ENCODE results near the gene GLIPR2.
A peak's percentile ranks its signal among the peaks of the same experiment; 100 is the strongest.

DNA sequence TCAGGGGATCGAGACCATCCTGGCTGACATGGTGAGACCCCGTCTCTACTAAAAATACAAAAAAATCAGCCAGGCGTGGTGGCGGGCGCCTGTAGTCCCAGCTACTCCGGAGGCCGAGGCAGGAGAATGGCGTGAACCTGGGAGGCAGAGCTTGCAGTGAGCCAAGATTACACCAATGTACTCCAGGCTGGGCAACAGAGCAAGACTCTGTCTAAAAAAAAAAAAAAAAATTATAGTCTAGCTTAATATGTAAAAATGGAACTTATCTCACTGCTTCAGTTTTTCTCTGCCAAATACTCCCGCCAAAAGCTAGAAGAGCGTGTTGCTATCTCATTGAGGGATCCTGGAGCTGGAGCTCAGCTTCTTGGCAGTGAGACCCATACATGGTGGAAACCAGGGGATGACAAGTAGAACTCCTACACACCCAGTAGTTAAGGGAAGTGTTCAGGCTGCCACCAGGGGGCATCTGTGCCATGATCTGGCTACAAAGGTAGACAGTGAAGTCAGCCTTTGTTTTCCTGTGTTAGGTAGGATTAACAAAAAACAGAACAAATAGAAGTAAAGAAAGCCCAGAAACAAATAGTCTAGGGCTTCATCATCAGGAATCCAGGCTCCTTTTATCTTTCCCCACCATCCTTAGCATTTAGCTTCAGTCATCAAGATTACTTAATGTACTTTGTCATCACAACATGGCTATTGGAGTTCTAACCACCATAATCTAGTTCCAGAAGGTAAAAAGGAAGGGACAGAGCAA lies 33.6 kb upstream of the GLIPR2 start:
- TF ChIP-seq, protein P1, sequence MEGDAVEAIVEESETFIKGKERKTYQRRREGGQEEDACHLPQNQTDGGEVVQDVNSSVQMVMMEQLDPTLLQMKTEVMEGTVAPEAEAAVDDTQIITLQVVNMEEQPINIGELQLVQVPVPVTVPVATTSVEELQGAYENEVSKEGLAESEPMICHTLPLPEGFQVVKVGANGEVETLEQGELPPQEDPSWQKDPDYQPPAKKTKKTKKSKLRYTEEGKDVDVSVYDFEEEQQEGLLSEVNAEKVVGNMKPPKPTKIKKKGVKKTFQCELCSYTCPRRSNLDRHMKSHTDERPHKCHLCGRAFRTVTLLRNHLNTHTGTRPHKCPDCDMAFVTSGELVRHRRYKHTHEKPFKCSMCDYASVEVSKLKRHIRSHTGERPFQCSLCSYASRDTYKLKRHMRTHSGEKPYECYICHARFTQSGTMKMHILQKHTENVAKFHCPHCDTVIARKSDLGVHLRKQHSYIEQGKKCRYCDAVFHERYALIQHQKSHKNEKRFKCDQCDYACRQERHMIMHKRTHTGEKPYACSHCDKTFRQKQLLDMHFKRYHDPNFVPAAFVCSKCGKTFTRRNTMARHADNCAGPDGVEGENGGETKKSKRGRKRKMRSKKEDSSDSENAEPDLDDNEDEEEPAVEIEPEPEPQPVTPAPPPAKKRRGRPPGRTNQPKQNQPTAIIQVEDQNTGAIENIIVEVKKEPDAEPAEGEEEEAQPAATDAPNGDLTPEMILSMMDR (conservative IDR thresholded peaks at IDR 0.05; ENCODE audit: low read depth in 2 of 2) = peak; percentile 88 to 92
- no peak for TF ChIP-seq POLR2AphosphoS5 (IDR thresholded peaks at IDR 0.05; ENCODE audit: low read depth)
- TF ChIP-seq, protein P2, sequence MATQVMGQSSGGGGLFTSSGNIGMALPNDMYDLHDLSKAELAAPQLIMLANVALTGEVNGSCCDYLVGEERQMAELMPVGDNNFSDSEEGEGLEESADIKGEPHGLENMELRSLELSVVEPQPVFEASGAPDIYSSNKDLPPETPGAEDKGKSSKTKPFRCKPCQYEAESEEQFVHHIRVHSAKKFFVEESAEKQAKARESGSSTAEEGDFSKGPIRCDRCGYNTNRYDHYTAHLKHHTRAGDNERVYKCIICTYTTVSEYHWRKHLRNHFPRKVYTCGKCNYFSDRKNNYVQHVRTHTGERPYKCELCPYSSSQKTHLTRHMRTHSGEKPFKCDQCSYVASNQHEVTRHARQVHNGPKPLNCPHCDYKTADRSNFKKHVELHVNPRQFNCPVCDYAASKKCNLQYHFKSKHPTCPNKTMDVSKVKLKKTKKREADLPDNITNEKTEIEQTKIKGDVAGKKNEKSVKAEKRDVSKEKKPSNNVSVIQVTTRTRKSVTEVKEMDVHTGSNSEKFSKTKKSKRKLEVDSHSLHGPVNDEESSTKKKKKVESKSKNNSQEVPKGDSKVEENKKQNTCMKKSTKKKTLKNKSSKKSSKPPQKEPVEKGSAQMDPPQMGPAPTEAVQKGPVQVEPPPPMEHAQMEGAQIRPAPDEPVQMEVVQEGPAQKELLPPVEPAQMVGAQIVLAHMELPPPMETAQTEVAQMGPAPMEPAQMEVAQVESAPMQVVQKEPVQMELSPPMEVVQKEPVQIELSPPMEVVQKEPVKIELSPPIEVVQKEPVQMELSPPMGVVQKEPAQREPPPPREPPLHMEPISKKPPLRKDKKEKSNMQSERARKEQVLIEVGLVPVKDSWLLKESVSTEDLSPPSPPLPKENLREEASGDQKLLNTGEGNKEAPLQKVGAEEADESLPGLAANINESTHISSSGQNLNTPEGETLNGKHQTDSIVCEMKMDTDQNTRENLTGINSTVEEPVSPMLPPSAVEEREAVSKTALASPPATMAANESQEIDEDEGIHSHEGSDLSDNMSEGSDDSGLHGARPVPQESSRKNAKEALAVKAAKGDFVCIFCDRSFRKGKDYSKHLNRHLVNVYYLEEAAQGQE (IDR thresholded peaks at IDR 0.05; ENCODE audit: unreplicated experiment) = no peak
- TF ChIP-seq, protein P3, sequence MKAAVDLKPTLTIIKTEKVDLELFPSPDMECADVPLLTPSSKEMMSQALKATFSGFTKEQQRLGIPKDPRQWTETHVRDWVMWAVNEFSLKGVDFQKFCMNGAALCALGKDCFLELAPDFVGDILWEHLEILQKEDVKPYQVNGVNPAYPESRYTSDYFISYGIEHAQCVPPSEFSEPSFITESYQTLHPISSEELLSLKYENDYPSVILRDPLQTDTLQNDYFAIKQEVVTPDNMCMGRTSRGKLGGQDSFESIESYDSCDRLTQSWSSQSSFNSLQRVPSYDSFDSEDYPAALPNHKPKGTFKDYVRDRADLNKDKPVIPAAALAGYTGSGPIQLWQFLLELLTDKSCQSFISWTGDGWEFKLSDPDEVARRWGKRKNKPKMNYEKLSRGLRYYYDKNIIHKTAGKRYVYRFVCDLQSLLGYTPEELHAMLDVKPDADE (IDR thresholded peaks at IDR 0.05) = no peak
- no peak for TF ChIP-seq CREB1 (CRISPR knock-in tag; IDR thresholded peaks at IDR 0.05; ENCODE audit: low read depth)

All from GM23338 (cell line).